ENCODE data around the gene CCT7.
"Not testable (repeated sequence)": the region's sequence is repeated elsewhere in the genome, so short reads cannot be mapped to it uniquely, and the experiment has no call there.

Gene CCT7

GRCh38 chr2:73254343-73255006 is 20.4 kb downstream of the CCT7 start:
- DNase-seq (ENCODE audit: low read depth, low spot score), result no peak

DNA sequence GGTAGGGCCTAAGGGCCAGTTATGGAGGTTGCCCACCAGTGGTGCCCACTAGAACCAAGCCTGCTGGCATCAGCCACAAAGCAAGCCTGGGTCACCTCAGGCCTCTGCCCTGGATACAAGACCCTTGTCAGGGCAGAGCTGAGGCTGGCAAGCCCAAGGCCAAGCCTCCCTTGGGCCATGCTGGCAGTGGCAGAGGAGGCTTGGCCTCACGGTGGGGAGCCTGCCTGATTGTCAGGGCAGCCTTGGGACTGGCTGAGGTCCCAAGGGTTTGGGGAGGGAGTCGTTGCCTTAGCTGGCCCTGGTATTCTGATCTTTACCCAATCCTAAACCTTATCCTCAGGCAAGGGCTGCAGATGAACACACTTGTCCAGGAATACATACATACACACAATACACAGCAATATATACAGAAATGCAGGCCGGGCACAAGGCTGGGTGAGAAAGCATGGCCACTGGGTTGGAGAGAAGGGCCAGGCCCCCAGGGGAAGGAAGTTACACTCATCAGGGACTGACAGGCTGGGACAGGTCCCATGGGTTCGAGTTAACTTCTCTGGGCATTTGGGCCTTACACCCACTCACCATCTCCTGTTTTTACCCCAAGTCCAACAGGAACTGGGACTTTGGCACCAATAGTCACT is 21.0 kb downstream of the CCT7 start:
- no peak for DNase-seq (ENCODE audit: low read depth, low spot score)

DNA sequence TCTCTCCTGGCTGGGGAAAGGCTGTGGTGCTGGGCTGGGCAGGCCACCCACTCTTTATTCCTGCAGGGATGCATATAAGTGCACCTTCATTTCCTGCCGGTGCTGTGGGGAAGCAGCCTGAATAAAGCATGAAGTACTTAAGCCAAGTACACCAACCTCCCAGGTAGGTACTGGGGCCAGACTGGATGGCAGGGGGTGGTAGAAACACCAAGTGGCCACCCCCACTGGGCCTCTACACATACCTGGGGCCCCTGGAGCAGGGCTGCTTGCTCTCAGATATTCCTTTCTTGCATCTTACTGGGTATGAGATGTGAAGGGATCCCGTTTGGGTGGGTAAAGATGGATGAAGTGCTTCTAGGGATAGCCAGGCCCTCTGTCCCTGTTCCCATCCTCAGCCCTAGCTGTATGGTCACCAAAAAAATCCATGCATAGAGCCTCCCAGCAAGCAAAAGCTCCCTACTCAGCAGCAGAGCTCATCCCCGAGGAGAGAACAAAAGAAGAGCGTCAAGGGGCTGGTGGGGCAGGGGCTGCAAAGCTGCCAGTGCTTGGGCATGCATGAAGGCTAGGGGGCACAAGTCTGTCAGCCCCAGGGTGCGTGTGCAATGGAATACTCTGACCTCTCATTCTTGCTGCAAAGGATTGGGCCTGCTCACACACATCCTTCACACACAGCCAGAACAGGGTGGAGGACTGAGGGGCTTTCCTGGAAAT is 22.0 kb downstream of the CCT7 start:
- DNase-seq (ENCODE audit: low read depth, low spot score), result no peak

GRCh38 chr2:73256618-73256922 is 22.5 kb downstream of the CCT7 start:
- DNase-seq (ENCODE audit: low read depth, low spot score), result no peak

DNA sequence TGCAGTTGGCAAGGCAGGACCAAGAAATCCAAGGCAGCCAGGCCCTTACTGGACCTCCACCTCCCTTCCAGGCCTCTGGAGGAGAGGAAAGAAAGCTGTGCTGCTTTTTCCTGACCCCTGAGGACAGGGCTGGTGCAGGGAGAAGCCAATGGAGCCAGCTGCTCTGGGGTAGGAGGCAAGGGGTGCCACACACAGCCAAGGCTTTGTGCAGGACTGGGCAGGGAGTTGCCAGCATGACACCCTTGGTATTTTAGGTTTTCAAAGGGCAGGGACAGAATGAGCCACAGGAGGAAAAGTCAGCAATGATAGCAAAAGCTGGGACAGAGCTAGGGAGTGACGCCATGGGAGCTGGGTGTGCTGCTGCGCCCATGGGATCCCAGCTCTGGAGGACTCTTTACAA is 22.9 kb downstream of the CCT7 start:
- DNase-seq (ENCODE audit: low read depth, low spot score), result no peak

DNA sequence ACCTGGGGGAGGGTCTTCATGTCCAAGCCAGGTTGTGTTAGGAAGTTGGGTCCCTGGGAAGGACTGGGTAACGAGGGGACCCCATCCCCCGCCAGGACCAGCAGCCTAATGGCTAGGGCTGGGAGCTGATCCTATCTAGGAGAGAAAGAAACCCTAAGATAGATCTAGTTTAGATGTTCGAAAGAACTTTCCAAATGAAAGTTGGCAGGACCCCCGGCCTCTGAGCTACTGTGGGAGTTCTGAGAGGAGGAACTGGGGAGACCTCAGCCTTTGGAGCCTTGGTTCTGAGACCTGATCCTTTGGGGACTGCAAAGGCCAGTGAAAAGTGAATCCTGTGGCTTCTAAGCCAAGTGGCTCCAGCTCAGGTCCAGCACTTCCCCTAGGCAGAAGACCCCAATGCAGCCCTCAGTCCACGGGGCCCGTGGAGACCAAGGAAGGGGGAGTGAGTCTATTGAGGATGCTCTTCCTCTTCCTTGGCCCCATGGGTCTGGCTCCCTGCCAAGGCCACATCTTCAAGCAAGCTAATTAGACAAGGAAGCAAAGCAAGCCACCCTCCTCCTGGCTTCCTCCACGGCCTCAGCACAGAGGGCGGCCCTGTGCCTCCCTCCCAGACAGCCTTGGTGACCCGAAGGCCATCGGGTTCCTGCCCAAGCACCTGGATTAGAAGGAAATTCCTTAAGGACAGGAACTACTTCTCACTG is 23.5 kb downstream of the CCT7 start:
- DNase-seq (ENCODE audit: low read depth, low spot score), result no peak

- DNase-seq (ENCODE audit: low read depth, low spot score), result no peak
These were observed 24.2 kb downstream of the CCT7 start for GRCh38 chr2:73258186-73258912.

DNA sequence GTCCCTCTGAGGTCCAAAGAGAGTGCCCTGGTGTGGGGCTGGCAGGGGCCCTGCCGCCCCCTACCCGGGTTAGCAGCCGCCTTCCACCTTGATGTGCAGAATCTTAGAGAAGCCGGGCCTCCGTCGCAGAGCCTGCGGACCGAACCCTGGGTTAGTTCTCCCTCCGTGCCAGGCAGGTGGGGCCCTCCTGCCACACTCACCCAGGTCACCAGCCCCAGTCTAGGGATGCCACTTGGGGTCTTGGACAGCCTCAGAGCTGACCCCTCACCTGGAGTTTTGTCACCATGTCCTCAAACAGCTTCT is 24.8 kb downstream of the CCT7 start:
- no peak for DNase-seq (ENCODE audit: low read depth, low spot score)

DNA sequence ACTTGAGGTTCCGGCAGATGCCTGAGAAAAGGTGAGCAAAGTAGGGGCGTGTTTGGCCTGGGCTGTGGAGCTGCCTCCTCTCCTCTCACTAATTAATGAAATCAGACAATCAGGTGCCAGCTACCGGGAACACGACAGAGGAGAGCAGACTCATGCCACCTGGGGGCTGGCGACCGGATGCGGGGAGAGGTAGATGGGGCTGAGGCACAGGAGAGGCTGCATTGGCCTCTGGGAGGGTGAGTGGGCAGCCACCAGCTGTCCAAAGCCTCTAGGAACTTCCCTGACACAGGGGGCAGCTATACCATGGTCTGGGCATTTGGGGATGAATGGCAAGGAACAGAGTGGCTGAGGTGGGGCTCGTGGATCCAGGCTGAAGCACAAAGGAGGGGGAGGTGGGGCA is 25.2 kb downstream of the CCT7 start:
- no peak for DNase-seq (ENCODE audit: low read depth, low spot score)

GRCh38 chr2:73259704-73260337 is 25.7 kb downstream of the CCT7 start:
- no peak for DNase-seq (ENCODE audit: low read depth, low spot score)

DNA sequence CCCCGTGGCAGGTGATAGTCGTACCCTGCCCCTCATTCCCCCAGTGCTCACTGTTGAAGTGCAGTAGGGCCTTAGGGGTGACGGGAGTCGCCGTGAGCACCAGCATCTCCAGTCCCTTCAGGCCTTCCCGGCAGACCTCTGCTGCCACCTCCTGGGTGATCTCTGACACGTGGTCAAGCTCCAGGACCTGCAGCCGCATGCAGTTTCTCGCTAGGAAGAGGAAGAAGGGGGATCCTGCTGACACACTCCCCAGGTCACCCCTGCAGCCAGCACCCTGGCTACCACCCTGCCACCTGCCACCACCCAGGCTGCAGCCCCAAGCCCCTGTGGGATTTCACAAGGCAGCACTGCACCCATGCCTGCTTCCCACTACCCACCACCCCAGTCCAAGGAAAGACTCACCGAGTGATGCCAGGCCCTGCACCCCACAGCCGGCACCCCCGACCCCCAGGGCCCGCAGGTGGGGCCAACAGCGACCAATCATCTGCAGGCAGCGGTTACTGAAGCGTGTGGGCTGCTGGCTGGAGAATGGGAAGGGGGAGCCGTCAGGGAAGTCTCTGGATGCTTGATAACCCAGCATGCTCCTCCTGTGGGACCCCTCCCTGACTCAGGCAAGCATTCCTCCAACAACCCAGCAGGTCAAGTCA is 26.4 kb downstream of the CCT7 start:
- no peak for DNase-seq (ENCODE audit: low read depth, low spot score)

GRCh38 chr2:73262108-73262651 is 28.1 kb downstream of the CCT7 start:
- no peak for DNase-seq (ENCODE audit: low read depth, low spot score)

GRCh38 chr2:73262691-73263429 is 28.8 kb downstream of the CCT7 start:
- DNase-seq (ENCODE audit: low read depth, low spot score), result not testable (repeated sequence)

- DNase-seq (ENCODE audit: low read depth, low spot score), result no peak
These were observed 29.6 kb downstream of the CCT7 start for GRCh38 chr2:73263540-73264331.

GRCh38 chr2:73264332-73264606 is 30.2 kb downstream of the CCT7 start:
- DNase-seq (ENCODE audit: low read depth, low spot score), result no peak

DNA sequence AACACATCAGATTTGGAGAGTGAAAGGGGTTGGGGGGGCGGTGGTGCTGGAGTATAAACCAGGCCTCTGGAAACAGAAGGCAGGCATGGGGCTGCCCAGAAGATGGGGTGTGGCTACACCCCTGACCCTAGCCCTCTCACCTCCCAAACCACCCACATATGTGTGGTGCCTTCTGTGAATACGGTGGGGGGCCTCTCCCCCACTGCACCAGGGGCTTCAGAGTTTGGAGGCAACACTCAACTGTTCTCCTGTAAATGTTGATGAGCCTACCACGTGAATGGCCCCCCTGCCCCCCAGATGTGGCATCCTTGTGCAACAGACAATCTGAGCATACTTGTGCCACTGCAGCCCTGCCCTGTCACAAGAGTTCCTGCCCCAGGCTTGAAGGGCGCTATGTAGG is 30.7 kb downstream of the CCT7 start:
- no peak for DNase-seq (ENCODE audit: low read depth, low spot score)

- no peak for DNase-seq (ENCODE audit: low read depth, low spot score)
These were observed 31.4 kb downstream of the CCT7 start for GRCh38 chr2:73265298-73266060.

- DNase-seq (ENCODE audit: low read depth, low spot score), result no peak
These were observed 32.2 kb downstream of the CCT7 start for GRCh38 chr2:73266061-73266901.
